Activated CD8-positive, alpha-beta memory T cell treated with anti-CD3 and anti-CD28 coated beads for 48 hours (primary cell): ENCODE results near the gene SIRT6.
"Not testable (repeated sequence)": the region's sequence is repeated elsewhere in the genome, so short reads cannot be mapped to it uniquely, and the experiment has no call there.

ENCODE experiments used
- DNase-seq, 3 experiments: peaks; one replicate each; pipeline ENCODE4 v3.0.0-alpha.2; 2020; ENCODE audit warnings: low read depth in 2 of 3, low spot score in 2 of 3

Gene SIRT6

DNA sequence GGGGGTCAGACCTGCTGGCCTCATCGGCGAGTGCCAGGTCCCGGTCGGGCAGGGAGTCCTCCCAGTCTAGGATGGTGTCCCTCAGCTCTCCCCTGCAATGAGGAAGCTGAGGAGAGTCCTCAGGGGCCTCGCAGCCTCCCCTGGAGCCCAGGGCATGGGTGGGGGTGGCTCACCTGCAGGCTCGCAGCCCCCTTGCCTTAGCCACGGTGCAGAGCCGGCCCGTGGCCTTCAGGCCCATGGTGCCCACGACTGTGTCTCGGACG lies 6.8 kb downstream of the SIRT6 start:
- no peak for DNase-seq

DNA sequence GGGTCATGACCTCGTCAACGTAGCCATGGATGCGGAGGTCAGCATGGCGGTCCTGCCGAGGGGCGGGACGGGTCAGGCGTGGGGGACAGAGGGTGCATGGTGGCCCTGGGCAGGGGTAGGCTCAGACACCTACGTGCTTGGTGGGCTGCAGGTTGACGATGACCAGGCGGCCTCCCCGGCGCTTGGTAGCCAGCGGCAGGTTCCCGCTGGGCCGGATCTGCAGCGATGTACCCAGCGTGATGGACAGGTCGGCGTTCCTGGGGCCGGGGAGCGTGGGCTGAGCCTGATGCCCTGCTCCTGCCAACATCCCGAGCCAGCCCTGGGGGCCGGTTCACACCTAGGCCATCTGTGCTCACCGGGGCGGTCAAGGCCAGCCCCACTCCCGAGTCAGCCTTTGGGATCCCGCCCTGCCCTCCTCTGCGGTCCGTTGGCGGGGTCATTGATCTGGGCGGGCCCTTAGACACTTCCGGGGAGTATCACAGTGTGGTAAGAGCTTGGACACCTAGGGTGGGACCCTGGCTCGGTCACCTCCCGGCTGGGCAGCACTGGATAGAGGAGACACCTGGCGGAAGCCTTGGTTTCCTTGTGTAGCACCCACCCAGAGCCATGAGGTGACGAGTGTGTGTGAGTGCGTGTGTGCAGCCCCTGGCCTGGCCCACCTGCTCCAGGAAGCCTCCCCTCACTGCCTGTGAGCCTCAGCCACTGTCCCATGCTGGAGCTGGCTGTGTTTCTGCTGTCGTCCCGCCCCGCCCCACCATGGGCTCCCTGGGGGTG lies 7.3 kb downstream of the SIRT6 start:
- DNase-seq, result no peak

DNA sequence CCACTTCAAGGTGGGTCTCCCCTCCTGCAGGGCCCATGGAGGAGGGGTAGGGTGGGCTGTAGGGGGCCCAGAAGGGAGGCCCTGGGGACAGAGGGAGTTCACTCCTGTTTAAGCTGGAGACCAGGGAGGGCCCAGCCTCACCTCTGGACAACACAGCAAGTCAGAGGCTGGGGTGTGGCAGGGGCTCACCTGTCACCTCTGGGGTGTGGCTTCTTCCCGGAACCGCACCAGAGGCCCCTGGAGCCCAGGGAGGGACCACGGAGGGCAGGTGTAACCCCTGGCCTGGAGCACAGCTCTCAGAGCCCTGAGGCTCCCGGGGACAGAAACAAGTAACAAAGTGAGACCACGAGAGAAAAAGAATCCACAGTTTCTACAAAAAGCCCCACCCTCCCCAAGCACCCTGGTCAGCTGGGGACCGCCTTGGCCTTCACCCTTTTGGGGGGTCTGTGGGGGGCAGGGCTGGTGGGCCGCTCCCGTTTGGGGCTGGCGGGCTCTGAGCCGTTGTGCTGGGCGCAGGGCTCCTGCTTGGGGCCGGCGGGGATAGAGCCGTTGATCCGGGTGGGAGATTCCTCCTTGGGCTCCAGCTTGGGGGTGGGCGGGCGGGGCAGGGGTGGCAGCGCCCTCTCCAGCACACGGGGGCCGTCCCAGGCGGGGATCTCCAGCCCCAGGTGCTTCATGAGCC lies 8.0 kb downstream of the SIRT6 start:
- DNase-seq, result no peak

DNA sequence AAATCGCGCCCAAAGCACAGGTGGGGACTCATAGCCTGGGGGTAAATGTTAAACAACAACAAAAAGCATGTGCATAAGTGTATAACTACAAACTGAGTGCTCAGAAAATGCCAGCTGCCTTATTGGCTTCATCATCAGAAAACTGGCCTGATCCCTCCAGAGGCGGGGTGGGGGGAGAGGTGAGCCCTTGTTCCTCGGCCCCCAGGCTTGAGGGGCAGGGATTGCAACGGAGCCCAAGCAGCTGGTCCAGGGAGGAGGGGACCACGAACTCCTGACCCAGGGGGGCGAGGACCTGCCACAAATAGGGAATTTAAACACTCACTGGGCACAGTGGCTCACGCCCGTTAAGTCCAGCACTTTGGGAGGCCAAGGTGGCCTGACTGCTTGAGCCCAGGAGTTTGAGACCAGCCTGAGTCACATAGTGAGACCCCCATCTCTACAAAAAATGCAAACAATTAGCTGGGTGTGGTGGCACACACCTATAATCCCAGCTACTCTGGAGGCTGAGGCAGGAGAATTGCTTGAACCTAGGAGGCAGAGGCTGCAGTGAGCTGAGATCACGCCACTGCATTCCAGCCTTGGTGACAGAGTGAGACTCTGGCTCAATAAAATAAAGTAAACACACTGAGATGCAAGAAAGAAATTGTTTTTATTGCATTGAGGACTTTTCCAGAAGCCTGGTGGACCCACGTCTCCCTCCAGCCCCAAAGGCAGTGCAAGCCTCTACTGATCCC lies 8.7 kb downstream of the SIRT6 start:
- DNase-seq, result no peak

- peak; percentile 37 to 58 (median 45) for DNase-seq
Observed at GRCh38 chr19:4172861-4173473, 9.4 kb downstream of the SIRT6 start.

DNA sequence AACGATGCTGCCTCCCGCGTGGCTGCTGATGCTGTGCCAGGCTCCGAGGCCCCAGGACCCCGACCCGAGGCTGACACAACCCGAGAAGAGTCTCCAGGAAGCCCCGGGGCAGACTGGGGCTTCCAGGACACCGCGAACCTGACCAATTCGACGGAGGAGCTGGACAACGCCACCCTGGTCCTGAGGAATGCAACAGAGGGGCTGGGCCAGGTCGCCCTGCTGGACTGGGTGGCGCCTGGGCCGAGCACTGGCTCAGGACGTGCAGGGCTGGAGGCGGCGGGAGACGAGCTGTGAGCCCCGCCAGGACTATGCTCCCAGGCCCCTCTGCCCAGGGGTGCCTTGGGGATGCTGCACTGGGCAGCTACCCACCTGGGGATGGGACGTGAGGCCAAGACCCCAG lies 10.7 kb downstream of the SIRT6 start:
- no peak for DNase-seq

DNA sequence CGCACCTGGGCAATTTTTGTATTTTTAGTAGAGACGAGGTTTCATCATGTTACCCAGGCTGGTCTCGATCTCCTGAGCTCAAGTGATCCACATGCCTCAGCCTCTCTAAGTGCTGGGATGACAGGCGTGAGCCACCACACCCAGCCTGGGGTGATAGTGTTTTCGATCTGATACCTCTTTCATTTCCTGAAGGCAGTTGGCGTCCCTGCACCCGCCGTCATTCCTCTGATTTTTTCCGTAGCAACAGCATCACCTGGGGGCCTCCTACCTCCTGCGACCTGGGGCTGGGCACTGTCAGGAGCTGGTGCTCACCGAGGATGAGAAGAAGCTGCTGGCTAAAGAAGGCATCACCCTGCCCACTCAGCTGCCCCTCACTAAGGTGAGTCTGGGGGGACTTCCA lies 18.1 kb downstream of the SIRT6 start:
- no peak for DNase-seq

GRCh38 chr19:4161415-4162077 lies 20.8 kb downstream of the SIRT6 start:
- DNase-seq, result no peak

GRCh38 chr19:4157971-4158370 lies 24.4 kb downstream of the SIRT6 start:
- DNase-seq, result not testable (repeated sequence)

DNA sequence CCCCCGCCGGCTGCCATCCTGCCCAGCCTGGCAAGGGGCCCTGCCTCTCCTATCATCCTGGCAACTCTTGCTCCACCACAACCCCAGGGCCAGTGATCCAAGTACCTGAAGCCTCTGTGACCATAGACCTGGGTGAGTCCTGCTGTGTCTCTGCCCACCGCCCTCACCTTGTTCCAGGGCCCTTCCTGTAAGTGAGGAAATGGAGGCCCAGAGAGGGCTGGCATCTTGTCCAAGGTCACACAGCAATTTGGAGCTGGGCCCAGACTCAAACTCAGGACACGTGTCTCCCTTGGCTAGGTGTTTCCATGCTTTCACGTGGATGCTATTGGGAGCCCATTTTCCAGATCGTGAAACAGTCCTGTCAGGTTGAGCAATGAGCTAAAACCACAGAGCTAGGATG lies 25.2 kb downstream of the SIRT6 start:
- DNase-seq, result no peak

DNA sequence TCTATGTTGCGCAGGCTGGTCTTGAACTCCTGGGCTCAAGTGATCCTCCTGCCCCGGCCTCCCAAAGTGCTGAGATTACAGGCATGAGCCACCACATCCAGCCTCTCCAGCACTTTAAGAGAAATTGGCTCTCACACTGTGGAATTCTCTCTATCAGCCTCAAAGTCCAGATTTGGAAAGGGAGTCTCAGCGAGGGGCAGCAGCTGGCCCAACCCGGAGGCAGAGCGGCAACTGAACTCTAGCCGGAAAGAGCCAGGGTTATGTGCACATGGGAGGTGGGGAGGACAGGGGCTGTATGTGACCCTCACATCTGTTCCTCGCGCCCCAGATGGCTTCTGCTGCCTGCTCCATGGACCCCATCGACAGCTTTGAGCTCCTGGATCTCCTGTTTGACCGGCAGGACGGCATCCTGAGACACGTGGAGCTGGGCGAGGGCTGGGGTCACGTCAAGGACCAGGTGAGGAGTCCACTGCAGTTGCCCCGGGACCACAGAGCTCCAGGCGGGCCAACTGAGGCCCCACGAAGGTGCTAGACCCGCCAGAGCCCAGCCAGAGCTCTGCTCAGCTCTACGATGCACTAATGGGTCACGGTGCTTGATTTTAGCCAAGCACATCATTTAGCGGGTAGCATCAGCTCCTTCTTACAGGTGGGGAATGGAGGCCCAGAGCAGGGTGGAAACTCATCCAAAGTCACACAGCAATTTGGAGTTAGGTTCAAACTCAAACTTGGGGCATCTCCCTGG lies 27.6 kb downstream of the SIRT6 start:
- DNase-seq, result no peak

- no peak for DNase-seq
Observed at GRCh38 chr19:4152241-4152998, 29.9 kb downstream of the SIRT6 start.

DNA sequence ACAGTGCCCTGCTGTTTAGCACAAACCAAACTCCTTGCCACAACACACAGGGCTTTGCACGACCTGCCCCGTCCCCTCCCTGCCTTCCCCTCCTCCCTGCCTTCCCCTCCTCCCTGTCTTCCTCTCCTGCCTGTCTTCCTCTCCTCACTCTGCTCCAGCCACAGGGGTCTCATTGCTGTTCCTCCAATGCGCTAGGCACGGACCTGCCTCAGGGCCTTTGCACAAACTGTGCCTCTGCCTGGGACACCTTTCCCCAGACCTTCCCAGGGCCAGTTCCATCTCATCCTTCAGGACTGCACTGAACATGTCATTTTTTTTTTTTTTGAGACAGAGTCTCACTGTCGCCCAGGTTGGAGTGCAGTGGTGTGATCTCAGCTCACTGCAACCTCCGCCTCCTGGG lies 30.7 kb downstream of the SIRT6 start:
- DNase-seq, result no peak

- DNase-seq, result no peak
Observed at GRCh38 chr19:4149518-4150288, 32.7 kb downstream of the SIRT6 start.

DNA sequence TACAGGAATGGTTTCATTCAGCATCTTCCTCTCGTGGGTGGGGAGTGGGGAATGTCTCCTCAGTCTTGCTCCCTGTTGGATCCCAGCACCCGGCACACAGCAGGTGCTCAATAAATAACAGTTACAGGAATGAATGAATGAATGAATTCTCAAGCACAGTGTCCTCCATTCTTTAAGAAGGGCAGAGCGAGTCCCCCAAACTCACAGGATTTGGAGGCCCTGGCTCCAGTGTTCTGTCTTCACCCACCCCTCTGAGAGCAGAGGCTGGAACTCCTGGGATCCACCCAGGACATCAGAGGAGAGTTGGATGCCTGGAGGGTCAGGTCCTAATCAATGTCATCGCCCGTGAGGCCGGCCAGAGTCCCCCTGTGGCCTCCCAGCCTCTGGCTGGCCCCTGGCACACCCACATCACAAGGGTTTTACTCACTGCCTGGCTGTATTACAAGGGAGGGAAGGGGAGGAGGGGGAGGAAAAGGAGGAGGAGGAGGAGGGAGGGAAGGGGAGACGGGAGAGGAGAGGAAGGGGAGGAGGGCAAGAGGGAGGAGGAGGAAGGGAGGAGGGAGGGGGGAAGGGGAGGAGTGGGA lies 37.6 kb downstream of the SIRT6 start:
- no peak for DNase-seq

DNA sequence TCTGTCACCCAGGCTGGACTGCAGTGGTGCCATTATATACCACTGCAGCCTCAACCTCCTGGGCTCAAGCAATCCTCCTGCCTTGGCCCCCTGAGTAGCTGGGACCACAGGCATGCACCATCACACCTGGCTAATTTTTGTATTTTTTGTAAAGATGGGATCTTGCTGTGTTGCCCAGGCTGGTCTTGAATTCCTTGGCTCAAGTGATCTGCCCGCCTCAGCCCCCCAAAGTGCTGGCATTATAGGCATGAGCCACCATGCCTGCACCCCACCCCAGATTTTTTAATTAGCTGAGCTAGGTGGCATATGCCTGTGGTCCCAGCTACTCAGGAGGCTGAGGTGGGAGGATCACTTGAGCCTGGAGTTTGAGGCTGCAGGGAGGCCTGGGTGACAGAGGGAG lies 39.4 kb downstream of the SIRT6 start:
- not testable (repeated sequence) for DNase-seq

GRCh38 chr19:4140237-4140711 lies 42.1 kb downstream of the SIRT6 start:
- no peak for DNase-seq

- peak; percentile 67 to 98 (median 92) for DNase-seq
Observed at GRCh38 chr19:4139614-4140236, 42.6 kb downstream of the SIRT6 start.
